CD4-positive, alpha-beta memory T cell (primary cell): ENCODE data around the gene IL1RN. TPM values are rescaled to one million over a fixed set of nuclear protein-coding genes. Genes with fewer than 3 reads are reported as not detected.

Experiments used
- CTCF ChIA-PET: fragments of 350-600 bp; sonication (Branson Sonifier 250); formaldehyde crosslinking; loops from one replicate; lab custom pipeline; 2021; ENCODE audit warnings: inconsistent platforms; ENCODE audit not compliant: partially characterized antibody; lab: Charles Lee
- POLR2A ChIA-PET: fragments of 350-600 bp; sonication (Branson Sonifier 250); formaldehyde crosslinking; loops from one replicate; lab custom pipeline; 2021; ENCODE audit not compliant: partially characterized antibody; lab: Charles Lee
- DNase-seq, 5 donors: peaks; one replicate each; pipeline versions ENCODE4 v3.0.0 to v3.0.0-alpha.2; 2020 to 2022; ENCODE audit warnings: mixed read lengths in 1 of 5
- H3K27ac ChIP-seq: one replicate; pipeline ENCODE4 v1.7.0; 2013; ENCODE audit warnings: low read depth, low read length
- H3K27me3 ChIP-seq: 2 replicates; pipeline ENCODE4 v1.7.0; 2013; ENCODE audit warnings: mild to moderate bottlenecking, low read length, moderate library complexity; ENCODE audit not compliant: insufficient read depth
- H3K36me3 ChIP-seq: 2 replicates; pipeline ENCODE4 v1.7.0; 2013; ENCODE audit warnings: mild to moderate bottlenecking, low read length, moderate library complexity; ENCODE audit not compliant: insufficient read depth
- H3K4me1 ChIP-seq: 2 replicates; pipeline ENCODE4 v1.7.0; 2013; ENCODE audit warnings: mild to moderate bottlenecking, low read length, moderate library complexity; ENCODE audit not compliant: insufficient read depth
- H3K4me3 ChIP-seq, 2 donors: one replicate each; pipeline ENCODE4 v1.7.0; 2013; ENCODE audit warnings: low read length in 2 of 2, mild to moderate bottlenecking in 1 of 2
- H3K9me3 ChIP-seq, 2 donors: one replicate each; pipeline ENCODE4 v1.7.0; 2013; ENCODE audit warnings: low read length in 2 of 2, control low read depth in 1 of 2; ENCODE audit not compliant: control insufficient read depth in 1 of 2
- H3K27ac Mint-ChIP-seq, 7 donors: one replicate each; pipeline ENCODE4 v1.8.0; 2020 to 2021; ENCODE audit warnings: mixed read lengths in 7 of 7, mild to moderate bottlenecking in 6 of 7, inconsistent platforms in 3 of 7, moderate library complexity in 3 of 7
- H3K27me3 Mint-ChIP-seq, 2 donors: one replicate each; pipeline ENCODE4 v1.8.0; 2020 to 2021; ENCODE audit warnings: mixed read lengths in 2 of 2
- H3K36me3 Mint-ChIP-seq, 2 donors: one replicate each; pipeline ENCODE4 v1.8.0; 2020 to 2021; ENCODE audit warnings: mixed read lengths in 2 of 2, inconsistent platforms in 1 of 2, mild to moderate bottlenecking in 1 of 2
- H3K4me1 Mint-ChIP-seq, 4 donors: one replicate each; pipeline ENCODE4 v1.8.0; 2020 to 2021; ENCODE audit warnings: mixed read lengths in 4 of 4, mild to moderate bottlenecking in 1 of 4
- H3K4me3 Mint-ChIP-seq, 8 donors: one replicate each; pipeline ENCODE4 v1.8.0; 2020 to 2021; ENCODE audit warnings: mixed read lengths in 8 of 8, mild to moderate bottlenecking in 7 of 8, moderate library complexity in 6 of 8, inconsistent platforms in 3 of 8
- H3K9me3 Mint-ChIP-seq, 8 donors: one replicate each; pipeline ENCODE4 v1.8.0; 2020 to 2021; ENCODE audit warnings: mixed read lengths in 8 of 8, mild to moderate bottlenecking in 5 of 8, inconsistent platforms in 3 of 8, moderate library complexity in 1 of 8
- intact Hi-C: fragments of 100-400 bp; cut with micrococcal nuclease; formaldehyde crosslinking; loops from one replicate; pipeline ENCODE4 v1.15.1; 2023
- polyA plus RNA-seq, 2 donors: library from polyadenylated mRNA; unstranded; fragments of 300-500 nt; fragmentation: Illumina TruSeq; gene quantifications; one replicate each; pipeline ENCODE4 v1.2.3, GENCODE V29; 2021
- total RNA-seq, 2 experiments: library from RNA; stranded (reverse); gene quantifications; one replicate each; pipeline ENCODE4 v1.2.3, GENCODE V29; 2021

Gene IL1RN
- total and polyA plus RNA-seq, 4 experiments from 2014 or later = 2.4 TPM; not detected in 2

GRCh38 chr2:113112871-113113270 is 14.5 kb upstream of the IL1RN start:
- peaks cover 0 to 9% (median 4%) of the 10 kb centered on the region in 4 donors for H3K4me1 Mint-ChIP-seq
- Histone ChIP-seq H3K4me3 (no peak overlapping the region), H3K4me1 (peaks cover 22% of the 10 kb centered on the region), H3K9me3 (no peaks in the 10 kb centered on the region), H3K27me3 (no peaks in the 10 kb centered on the region), H3K36me3 (no peaks in the 10 kb centered on the region), H3K27ac (no peak overlapping the region)
- CTCF ChIA-PET = interaction anchor here (0.9 kb wide), 1 partner anchor 25 kb away, joined by 3 read pairs; no protein-coding TSS in a partner anchor
- H3K27ac Mint-ChIP-seq = no peak overlapping the region
- H3K27me3 Mint-ChIP-seq = peaks cover 2 to 4% of the 10 kb centered on the region in 2 donors
- intact Hi-C loops = no loop called here
- H3K36me3 Mint-ChIP-seq = no peaks in the 10 kb centered on the region
- DNase-seq = no peak
- no peak overlapping the region for H3K4me3 Mint-ChIP-seq
- no peaks in the 10 kb centered on the region for H3K9me3 Mint-ChIP-seq
- POLR2A ChIA-PET = no interaction called here

- Mint-ChIP-seq H3K4me1 (peaks cover 0 to 9% (median 4%) of the 10 kb centered on the region in 4 donors), H3K27me3 (no peaks in the 10 kb centered on the region), H3K4me3 (no peak overlapping the region), H3K27ac (no peak overlapping the region), H3K9me3 (no peaks in the 10 kb centered on the region), H3K36me3 (no peaks in the 10 kb centered on the region)
- Histone ChIP-seq H3K4me3 (no peak overlapping the region), H3K27ac (no peak overlapping the region), H3K27me3 (no peaks in the 10 kb centered on the region), H3K36me3 (no peaks in the 10 kb centered on the region), H3K9me3 (no peaks in the 10 kb centered on the region), H3K4me1 (peaks cover 22% of the 10 kb centered on the region)
- no peak for DNase-seq
- ChIA-PET CTCF (interaction anchor here (0.9 to 1.2 kb wide), 3 partner anchors 9 to 90 kb away, joined by 3 to 5 read pairs (median 3); no protein-coding TSS in a partner anchor), POLR2A (no interaction called here)
- intact Hi-C loops = no loop called here
Measured at GRCh38 chr2:113113807-113114206, 13.6 kb upstream of the IL1RN start.

GRCh38 chr2:113114224-113114945 is 13.0 kb upstream of the IL1RN start:
- Mint-ChIP-seq H3K4me3 (no peak overlapping the region), H3K27me3 (no peaks in the 10 kb centered on the region), H3K27ac (no peak overlapping the region), H3K36me3 (no peaks in the 10 kb centered on the region), H3K4me1 (peaks cover 0 to 9% (median 4%) of the 10 kb centered on the region in 4 donors), H3K9me3 (no peaks in the 10 kb centered on the region)
- Histone ChIP-seq H3K27me3 (no peaks in the 10 kb centered on the region), H3K4me3 (no peak overlapping the region), H3K9me3 (no peaks in the 10 kb centered on the region), H3K4me1 (peaks cover 22% of the 10 kb centered on the region), H3K36me3 (no peaks in the 10 kb centered on the region), H3K27ac (no peak overlapping the region)
- intact Hi-C loops = no loop called here
- ChIA-PET CTCF (interaction anchor here (1.0 to 1.2 kb wide), 4 partner anchors 9 to 90 kb away, joined by 3 to 5 read pairs (median 4); no protein-coding TSS in a partner anchor), POLR2A (no interaction called here)
- no peak for DNase-seq

- Mint-ChIP-seq H3K4me3 (no peak overlapping the region), H3K27me3 (no peaks in the 10 kb centered on the region), H3K9me3 (no peaks in the 10 kb centered on the region), H3K36me3 (no peaks in the 10 kb centered on the region), H3K27ac (no peak overlapping the region), H3K4me1 (peaks cover 0 to 9% (median 4%) of the 10 kb centered on the region in 4 donors)
- CTCF ChIA-PET = interaction anchor here (1.1 kb wide), 2 partner anchors 23 to 35 kb away, joined by 4 read pairs; no protein-coding TSS in a partner anchor
- H3K4me3 ChIP-seq = no peak overlapping the region
- no peak overlapping the region for H3K27ac ChIP-seq
- H3K4me1 ChIP-seq = peaks cover 22% of the 10 kb centered on the region
- POLR2A ChIA-PET = no interaction called here
- no peaks in the 10 kb centered on the region for H3K9me3 ChIP-seq
- H3K27me3 ChIP-seq = no peaks in the 10 kb centered on the region
- intact Hi-C loops = no loop called here
- no peak for DNase-seq
- no peaks in the 10 kb centered on the region for H3K36me3 ChIP-seq
Measured at GRCh38 chr2:113114996-113115395, 12.4 kb upstream of the IL1RN start.

GRCh38 chr2:113116100-113116958 is 11.1 kb upstream of the IL1RN start:
- CTCF ChIA-PET = interaction anchor here (1.2 to 1.6 kb wide), 2 partner anchors 21 to 157 kb away, joined by 3 read pairs; no protein-coding TSS in a partner anchor
- Histone ChIP-seq H3K27me3 (no peaks in the 10 kb centered on the region), H3K4me3 (no peak overlapping the region), H3K36me3 (no peaks in the 10 kb centered on the region), H3K9me3 (no peaks in the 10 kb centered on the region), H3K27ac (no peak overlapping the region), H3K4me1 (peaks cover 22% of the 10 kb centered on the region)
- POLR2A ChIA-PET = interaction anchor here (1.1 kb wide), 1 partner anchor 13 kb away, joined by 3 read pairs; no protein-coding TSS in a partner anchor
- H3K4me3 Mint-ChIP-seq = peak overlapping the region in 6 of 8 donors; percentile 32 to 64 (median 60)
- no peaks in the 10 kb centered on the region for H3K27me3 Mint-ChIP-seq
- no peaks in the 10 kb centered on the region for H3K36me3 Mint-ChIP-seq
- no peak for DNase-seq
- peaks cover 0 to 9% (median 4%) of the 10 kb centered on the region in 4 donors for H3K4me1 Mint-ChIP-seq
- H3K27ac Mint-ChIP-seq = peak overlapping the region in 2 of 7 donors; percentile 41 to 78
- H3K9me3 Mint-ChIP-seq = no peaks in the 10 kb centered on the region
- intact Hi-C loops = no loop called here

- intact Hi-C loops = no loop called here
- H3K27me3 Mint-ChIP-seq = no peaks in the 10 kb centered on the region
- Histone ChIP-seq H3K27ac (no peak overlapping the region), H3K36me3 (no peaks in the 10 kb centered on the region), H3K4me1 (peaks cover 22% of the 10 kb centered on the region), H3K9me3 (no peaks in the 10 kb centered on the region), H3K27me3 (no peaks in the 10 kb centered on the region), H3K4me3 (no peak overlapping the region)
- no peak for DNase-seq
- no peaks in the 10 kb centered on the region for H3K9me3 Mint-ChIP-seq
- H3K27ac Mint-ChIP-seq = peak overlapping the region in 1 of 7 donors; percentile 31
- H3K4me3 Mint-ChIP-seq = no peak overlapping the region
- no peaks in the 10 kb centered on the region for H3K36me3 Mint-ChIP-seq
- H3K4me1 Mint-ChIP-seq = peaks cover 0 to 9% (median 4%) of the 10 kb centered on the region in 4 donors
- POLR2A ChIA-PET = no interaction called here
- CTCF ChIA-PET = interaction anchor here (1.5 to 1.6 kb wide), 2 partner anchors 20 to 158 kb away, joined by 3 to 4 read pairs; no protein-coding TSS in a partner anchor
Measured at GRCh38 chr2:113117541-113118262, 9.7 kb upstream of the IL1RN start.
